NT2/D1 (cell line): ENCODE measurements around the gene HBD.
"Not testable (repeated sequence)": the region's sequence is repeated elsewhere in the genome, so short reads cannot be mapped to it uniquely, and the experiment has no call there.

ENCODE experiments used
- SUZ12 ChIP-seq: IDR thresholded peaks from 2 replicates; pipeline ENCODE4 v1.6.1; 2011; ENCODE audit not compliant: insufficient read length, insufficient read depth; ENCODE audit errors: extremely low read depth
- YY1 ChIP-seq: IDR thresholded peaks from 2 replicates; pipeline ENCODE4 v1.6.1; 2011; ENCODE audit not compliant: insufficient read length, insufficient read depth
- ZNF274 ChIP-seq: IDR thresholded peaks from 2 replicates; pipeline ENCODE4 v1.6.1; 2011; ENCODE audit warnings: mild to moderate bottlenecking, low read depth, low read length

DNA sequence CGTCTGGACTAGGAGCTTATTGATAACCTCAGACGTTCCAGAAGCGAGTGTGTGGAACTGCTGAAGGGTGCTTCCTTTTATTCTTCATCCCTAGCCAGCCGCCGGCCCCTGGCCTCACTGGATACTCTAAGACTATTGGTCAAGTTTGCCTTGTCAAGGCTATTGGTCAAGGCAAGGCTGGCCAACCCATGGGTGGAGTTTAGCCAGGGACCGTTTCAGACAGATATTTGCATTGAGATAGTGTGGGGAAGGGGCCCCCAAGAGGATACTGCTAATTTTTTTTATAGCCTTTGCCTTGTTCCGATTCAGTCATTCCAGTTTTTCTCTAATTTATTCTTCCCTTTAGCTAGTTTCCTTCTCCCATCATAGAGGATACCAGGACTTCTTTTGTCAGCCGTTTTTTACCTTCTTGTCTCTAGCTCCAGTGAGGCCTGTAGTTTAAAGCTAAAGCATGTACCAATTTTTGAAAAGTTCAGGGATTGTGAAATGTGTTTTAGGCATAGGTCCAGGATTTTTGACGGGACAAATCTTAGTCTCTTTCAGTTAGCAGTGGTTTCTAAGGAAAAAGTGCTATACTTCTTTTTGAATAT, 15.6 kb upstream of the HBD start, which contains the start of gene HBG1:
- not testable (repeated sequence) for TF ChIP-seq ZNF274, YY1, SUZ12
